PC-9 (cell line): ENCODE results near the gene EPB42. TPM values are rescaled to one million over a fixed set of nuclear protein-coding genes. Genes with fewer than 3 reads are reported as not detected.
"Not testable (repeated sequence)": the region's sequence is repeated elsewhere in the genome, so short reads cannot be mapped to it uniquely, and the experiment has no call there.

Experiments used
- BruUV-seq: library from RNA; stranded (reverse); fragments of 400-500 nt; replicated peaks from 2 replicates; lab custom pipeline; 2021; lab: Mats Ljungman, UMichigan
- CTCF ChIA-PET: fragments of 300-600 bp; sonication (Branson Sonifier 250); formaldehyde crosslinking; loops from one replicate; lab custom pipeline; 2022; ENCODE audit warnings: antibody characterized with exemption; lab: Charles Lee
- POLR2A ChIA-PET: fragments of 300-600 bp; sonication (Branson Sonifier 250); formaldehyde crosslinking; loops from one replicate; lab custom pipeline; 2022; ENCODE audit warnings: antibody characterized with exemption; ENCODE audit not compliant: unreplicated experiment; lab: Charles Lee
- DNase-seq, 2 experiments: peaks; one replicate each; pipeline versions ENCODE4 v3.0.0 to v3.0.0-alpha.2; 2015 to 2022; ENCODE audit warnings: mixed read lengths in 1 of 2
- H2AFZ ChIP-seq: fragments of 200-600 bp; sonication (generic); 2 replicates; pipeline ENCODE4 v1.8.1; 2017; ENCODE audit warnings: antibody characterized with exemption
- H3F3A ChIP-seq: fragments of 200-600 bp; sonication (generic); 2 replicates; pipeline ENCODE4 v1.8.1; 2017; ENCODE audit warnings: antibody characterized with exemption, mild to moderate bottlenecking, low read depth; ENCODE audit not compliant: insufficient read depth
- H3K27ac ChIP-seq: fragments of 200-600 bp; sonication (generic); 2 replicates; pipeline ENCODE4 v1.6.1; 2016; ENCODE audit warnings: mixed run types
- H3K27me3 ChIP-seq: fragments of 200-600 bp; sonication (generic); 2 replicates; pipeline ENCODE4 v1.6.1; 2016; ENCODE audit warnings: low read depth, mixed run types; ENCODE audit not compliant: insufficient read depth
- H3K36me3 ChIP-seq: fragments of 200-600 bp; sonication (generic); 2 replicates; pipeline ENCODE4 v1.6.1; 2016; ENCODE audit warnings: low read depth, mixed run types
- H3K4me1 ChIP-seq: fragments of 200-600 bp; sonication (generic); replicated peaks from 2 replicates; pipeline ENCODE4 v1.6.1; 2016; ENCODE audit warnings: mixed run types; ENCODE audit not compliant: insufficient read depth
- H3K4me2 ChIP-seq: fragments of 200-600 bp; sonication (generic); 2 replicates; pipeline ENCODE4 v1.6.1; 2017; ENCODE audit warnings: mixed run types
- H3K4me3 ChIP-seq: fragments of 200-600 bp; sonication (generic); 2 replicates; pipeline ENCODE4 v1.6.1; 2016; ENCODE audit warnings: mixed run types
- H3K79me2 ChIP-seq: fragments of 200-600 bp; sonication (generic); 2 replicates; pipeline ENCODE4 v1.6.1; 2017; ENCODE audit warnings: low read depth, mixed run types
- H3K9me2 ChIP-seq: fragments of 200-600 bp; sonication (generic); 2 replicates; pipeline ENCODE4 v1.8.1; 2017; ENCODE audit warnings: mild to moderate bottlenecking; ENCODE audit not compliant: insufficient read depth
- H3K9me3 ChIP-seq: fragments of 200-600 bp; sonication (generic); 2 replicates; pipeline ENCODE4 v1.8.1; 2016; ENCODE audit warnings: low read depth; ENCODE audit not compliant: insufficient read depth
- H4K20me1 ChIP-seq: fragments of 200-600 bp; sonication (generic); 2 replicates; pipeline ENCODE4 v1.8.1; 2017; ENCODE audit not compliant: insufficient read depth
- CTCF ChIP-seq: fragments of 200-600 bp; sonication (generic); conservative IDR thresholded peaks from 2 replicates; pipeline ENCODE4 v1.6.1; 2017; ENCODE audit warnings: mixed run types, antibody characterized with exemption, mild to moderate bottlenecking, moderate library complexity
- EZH2 ChIP-seq: fragments of 200-600 bp; sonication (generic); IDR thresholded peaks from 2 replicates; pipeline ENCODE4 v1.8.0; 2017; ENCODE audit warnings: antibody characterized with exemption, low read depth
- intact Hi-C: fragments of 100-400 bp; cut with micrococcal nuclease; formaldehyde crosslinking; loops from one replicate; pipeline ENCODE4 v1.10.0; 2022; ENCODE audit not compliant: unreplicated experiment
- total RNA-seq: library from RNA; stranded (reverse); gene quantifications from 2 replicates; pipeline ENCODE4 v1.2.3, GENCODE V29; 2021

The EPB42 gene
- total RNA-seq, 1 experiment from 2014 or later: not detected

GRCh38 chr15:43183270-43183669, 37.5 kb downstream of the EPB42 start:
- no peak overlapping the region for H3K4me3 ChIP-seq
- no peaks in the 10 kb centered on the region for H3K9me2 ChIP-seq
- intact Hi-C loops: no loop called here
- no peaks in the 10 kb centered on the region for H4K20me1 ChIP-seq
- H3K4me1 ChIP-seq: peaks cover 30% of the 10 kb centered on the region
- H3K79me2 ChIP-seq: peaks cover 13% of the 10 kb centered on the region; the same call in 1 of the 2 replicates
- peaks cover 16% of the 10 kb centered on the region; the same call in 1 of the 2 replicates for H3F3A ChIP-seq
- ChIA-PET POLR2A (interaction anchor here (0.6 kb wide), 2 partner anchors 63 to 202 kb away, joined by 3 to 5 read pairs; no protein-coding TSS in a partner anchor), CTCF (interaction anchor here (0.6 to 0.7 kb wide), 2 partner anchors 72 to 100 kb away, joined by 3 to 4 read pairs; no protein-coding TSS in a partner anchor)
- H3K4me2 ChIP-seq: peak overlapping the region; percentile 29; the same call in 1 of the 2 replicates
- TF ChIP-seq EZH2: no peak
- no peak for TF ChIP-seq CTCF
- no peaks in the 10 kb centered on the region for H3K9me3 ChIP-seq
- no peaks in the 10 kb centered on the region for H3K27me3 ChIP-seq
- H2AFZ ChIP-seq: no peak overlapping the region
- DNase-seq: peak in 1 of 2 experiments; percentile 35
- no peaks in the 10 kb centered on the region for H3K36me3 ChIP-seq
- no TSS peak for BruUV-seq
- H3K27ac ChIP-seq: peak overlapping the region; percentile 71

- H4K20me1 ChIP-seq, H3K27me3 ChIP-seq, BruUV-seq, H3K79me2 ChIP-seq, H3K4me1 ChIP-seq, H3K4me2 ChIP-seq, H2AFZ ChIP-seq, H3K4me3 ChIP-seq, CTCF ChIA-PET, H3K9me2 ChIP-seq, DNase-seq, H3K9me3 ChIP-seq, H3K36me3 ChIP-seq, H3F3A ChIP-seq, POLR2A ChIA-PET, H3K27ac ChIP-seq, intact Hi-C loops: not testable (repeated sequence)
These were observed 43.7 kb downstream of the EPB42 start for GRCh38 chr15:43177147-43177546.

GRCh38 chr15:43175656-43176309, 45.0 kb downstream of the EPB42 start:
- H3K79me2 ChIP-seq, CTCF ChIA-PET, H3K4me2 ChIP-seq, intact Hi-C loops, H2AFZ ChIP-seq, H3K4me1 ChIP-seq, H3K36me3 ChIP-seq, H3K9me2 ChIP-seq, H3K9me3 ChIP-seq, H3K4me3 ChIP-seq, H3K27me3 ChIP-seq, BruUV-seq, H4K20me1 ChIP-seq, H3F3A ChIP-seq, POLR2A ChIA-PET, DNase-seq, H3K27ac ChIP-seq: not testable (repeated sequence)

- no peak for DNase-seq
These were observed 50.9 kb downstream of the EPB42 start for GRCh38 chr15:43169888-43170287.

More at GRCh38 chr15:43169888-43170287, 50.9 kb downstream of the EPB42 start:
- Histone ChIP-seq H3K27me3 (no peaks in the 10 kb centered on the region), H3K36me3 (no peaks in the 10 kb centered on the region), H3K4me2 (no peak overlapping the region), H3K9me2 (no peaks in the 10 kb centered on the region), H3K79me2 (no peaks in the 10 kb centered on the region), H3K9me3 (no peaks in the 10 kb centered on the region), H4K20me1 (no peaks in the 10 kb centered on the region), H3K4me3 (no peak overlapping the region), H3K27ac (no peak overlapping the region), H3F3A (peaks cover 3% of the 10 kb centered on the region; the same call in 1 of the 2 replicates), H2AFZ (no peak overlapping the region), H3K4me1 (peaks cover 16% of the 10 kb centered on the region; the same call in 1 of the 2 replicates)
- intact Hi-C loops: no loop called here
- CTCF ChIA-PET: no interaction called here
- POLR2A ChIA-PET: no interaction called here
- no TSS peak for BruUV-seq
- TF ChIP-seq CTCF (no peak), EZH2 (no peak)
